ENCODE data around the gene ENG.
"Not testable (repeated sequence)": the region's sequence is repeated elsewhere in the genome, so short reads cannot be mapped to it uniquely, and the experiment has no call there.

Gene ENG
- 4.7 to 7.2 reads per million in 2 experiments for total RNA-seq

DNA sequence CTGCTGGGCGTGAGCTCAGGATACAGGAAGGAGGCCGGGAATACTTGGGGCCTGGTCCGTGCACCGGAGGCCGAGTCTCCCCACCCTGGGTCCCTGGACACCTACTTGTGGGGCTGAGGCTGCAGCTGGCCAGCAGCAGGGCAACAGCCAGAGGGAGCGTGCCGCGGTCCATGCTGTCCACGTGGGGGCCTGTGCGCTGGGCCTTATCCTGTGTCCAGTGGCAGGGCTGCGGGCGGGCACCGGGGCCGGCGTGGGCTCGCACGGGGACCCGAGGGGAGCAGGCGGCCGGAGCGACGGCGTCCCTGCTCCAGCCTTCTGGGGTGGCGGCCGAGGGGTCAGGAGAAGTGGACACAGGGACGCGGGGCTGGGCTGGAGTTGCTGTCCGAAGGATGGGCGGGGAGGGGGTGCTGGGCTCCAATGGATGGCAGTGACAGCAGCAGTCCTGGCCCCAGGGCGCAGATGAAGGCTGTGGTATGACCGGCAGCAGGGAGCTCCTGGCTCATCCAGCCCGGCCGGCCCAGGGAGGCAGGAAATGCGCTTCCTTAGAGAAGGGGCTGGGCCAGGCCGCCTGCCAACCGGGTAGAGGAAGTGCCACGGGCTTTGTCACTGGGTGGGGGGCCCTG, at the start of gene ENG:
ENG (minus strand) TSS at position 475 of the 623 bp plus-strand sequence; CDS start at position 172, 303 bp downstream.
- no peak for DNase-seq (ENCODE audit: low read depth)

- DNase-seq (ENCODE audit: low read depth): peak; percentile 48
Measured at GRCh38 chr9:127903557-127904475, 49.4 kb upstream of the ENG start.

DNA sequence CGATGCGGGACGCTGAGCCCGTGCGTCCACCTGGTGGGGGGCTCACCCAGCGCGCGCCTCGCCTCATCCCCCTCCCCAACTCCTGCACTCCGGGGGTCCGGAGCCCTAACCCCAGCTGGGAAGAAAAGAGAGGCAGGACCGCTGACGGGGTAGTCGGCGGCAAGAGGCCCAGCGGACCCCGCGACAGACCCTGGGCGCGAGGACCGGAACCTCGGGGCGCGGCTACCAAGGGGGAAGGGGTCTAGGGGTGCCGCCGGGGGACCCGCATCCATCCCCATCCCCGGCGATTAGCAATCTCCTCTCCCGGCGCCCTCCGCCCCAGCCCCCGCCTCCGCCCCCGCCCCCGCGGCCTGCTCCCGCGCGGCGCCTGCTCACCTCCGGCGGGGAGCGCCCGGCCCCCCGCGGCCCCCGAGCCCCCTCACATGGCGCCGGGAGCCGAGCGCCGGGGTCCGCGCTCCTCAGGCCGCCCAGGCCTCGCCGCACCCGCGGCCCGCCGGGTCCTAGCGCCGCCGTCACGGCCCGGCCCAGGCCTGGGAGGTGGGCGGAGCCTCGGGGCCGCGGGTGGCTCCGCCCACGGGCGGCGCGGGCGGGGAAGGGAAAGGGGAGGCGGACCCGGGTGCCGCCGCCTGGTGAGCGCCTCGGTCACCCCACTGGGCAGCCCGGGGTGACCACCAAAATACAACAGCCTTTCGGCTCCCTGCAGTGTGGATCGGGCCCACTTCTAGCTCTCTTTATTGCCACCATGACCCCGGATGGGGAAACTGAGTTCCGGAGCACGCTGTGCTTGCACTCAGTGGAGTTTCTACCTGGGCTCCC, 44.9 kb upstream of the ENG start, which contains the start of gene ST6GALNAC6:
ST6GALNAC6 (minus strand) TSS at position 476 of the 816 bp plus-strand sequence. CDS start 1,622 bp downstream, outside the sequence.
- peak; percentile 41 for DNase-seq (ENCODE audit: low read depth)

DNA sequence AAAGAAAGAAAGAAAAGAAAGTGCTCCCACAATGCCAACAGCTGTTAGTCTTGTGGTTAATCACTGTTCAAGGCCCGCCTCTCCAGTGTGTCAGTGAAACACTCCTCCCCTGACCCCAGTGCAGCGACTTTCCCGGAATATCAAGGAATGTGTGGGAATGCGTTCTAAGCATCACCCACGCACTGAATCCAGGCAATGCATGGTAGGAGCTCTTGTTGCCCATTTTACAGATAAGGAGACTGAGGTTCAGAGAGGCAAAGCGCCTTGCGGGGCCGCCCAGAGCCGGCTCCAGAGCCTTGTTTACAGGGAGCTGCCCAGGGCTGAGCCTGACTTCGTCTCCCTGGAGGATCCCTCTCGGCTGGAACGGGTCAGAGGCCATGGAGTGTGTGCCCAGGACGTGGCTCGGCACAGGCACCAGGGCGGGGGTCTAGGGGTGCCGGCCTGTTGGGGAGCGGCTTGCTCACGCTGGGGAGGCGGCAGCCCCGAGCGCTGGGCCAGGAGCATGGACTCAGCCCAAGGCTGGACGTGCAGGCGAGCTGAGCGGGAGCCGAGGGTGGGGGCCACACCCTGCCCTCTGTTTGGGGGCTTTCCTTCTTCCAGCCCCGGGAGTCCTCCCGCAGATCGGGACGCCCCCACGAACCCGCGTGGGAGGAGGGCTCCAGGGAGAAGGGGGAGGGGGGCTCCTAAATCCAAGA, 44.1 kb upstream of the ENG start:
- no peak for DNase-seq (ENCODE audit: low read depth)

DNA sequence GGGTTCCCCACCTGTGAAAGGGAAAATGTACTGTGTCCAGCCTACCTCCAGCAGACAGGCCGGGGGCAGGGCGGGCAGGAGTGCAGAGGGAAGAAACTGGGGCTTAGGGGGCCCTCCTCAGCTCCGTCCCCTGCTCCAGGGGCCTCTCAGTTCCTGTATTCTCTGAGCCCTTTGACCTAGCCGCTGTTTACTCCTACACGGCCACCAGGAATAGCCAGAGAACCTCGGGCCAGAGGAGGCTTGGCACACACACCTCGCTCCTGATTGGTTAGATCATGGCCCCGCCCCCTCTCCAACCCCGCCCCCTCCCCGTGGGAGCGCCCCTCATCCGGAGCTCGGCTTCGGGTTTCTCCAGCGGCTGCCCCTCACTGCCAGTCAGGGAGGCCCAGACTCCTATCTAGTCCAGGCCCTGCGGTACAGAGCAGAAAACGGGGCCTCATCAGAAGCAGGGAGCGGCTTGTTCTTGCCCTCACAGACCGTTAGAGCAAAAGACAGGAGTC, 42.8 kb upstream of the ENG start:
- DNase-seq (ENCODE audit: low read depth): no peak

DNA sequence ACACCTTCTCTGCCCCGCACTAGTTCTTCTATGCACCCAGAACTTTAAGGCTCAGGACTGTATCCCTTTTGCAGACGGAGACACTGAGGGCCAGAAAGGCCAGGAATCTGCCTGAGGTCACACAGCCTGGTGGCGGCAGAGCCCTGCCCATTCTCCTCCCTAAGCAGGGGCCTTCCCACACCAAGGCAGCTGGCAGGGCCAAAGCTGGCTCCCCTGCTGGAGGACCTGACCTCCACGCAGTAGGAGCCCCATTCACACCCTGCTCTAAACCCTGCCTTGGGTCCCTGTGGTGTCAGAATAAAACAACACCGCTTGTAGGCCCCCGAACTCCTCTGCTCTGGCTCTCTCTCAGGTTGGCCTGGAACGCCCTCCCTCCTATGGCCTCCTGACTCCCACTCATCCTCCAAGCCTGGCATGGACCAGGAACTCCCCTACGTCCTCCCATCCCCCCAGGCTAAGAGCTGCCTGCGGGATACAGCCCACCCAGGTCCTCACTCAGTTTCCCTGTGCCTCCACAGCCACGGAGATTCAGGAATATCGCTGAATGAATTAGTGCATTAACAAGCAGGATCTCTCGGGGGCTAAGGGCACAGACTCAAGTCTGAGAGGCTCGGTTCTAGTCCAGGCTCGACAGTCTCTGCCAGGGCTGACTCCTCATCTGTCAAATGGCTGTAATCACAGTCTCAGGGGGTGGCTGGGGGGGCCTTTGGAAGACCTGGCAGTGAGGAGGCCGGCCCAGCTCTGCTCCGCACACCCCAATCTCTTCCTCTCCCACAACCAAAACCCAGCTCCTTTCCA, 42.1 kb upstream of the ENG start:
- no peak for DNase-seq (ENCODE audit: low read depth)

DNA sequence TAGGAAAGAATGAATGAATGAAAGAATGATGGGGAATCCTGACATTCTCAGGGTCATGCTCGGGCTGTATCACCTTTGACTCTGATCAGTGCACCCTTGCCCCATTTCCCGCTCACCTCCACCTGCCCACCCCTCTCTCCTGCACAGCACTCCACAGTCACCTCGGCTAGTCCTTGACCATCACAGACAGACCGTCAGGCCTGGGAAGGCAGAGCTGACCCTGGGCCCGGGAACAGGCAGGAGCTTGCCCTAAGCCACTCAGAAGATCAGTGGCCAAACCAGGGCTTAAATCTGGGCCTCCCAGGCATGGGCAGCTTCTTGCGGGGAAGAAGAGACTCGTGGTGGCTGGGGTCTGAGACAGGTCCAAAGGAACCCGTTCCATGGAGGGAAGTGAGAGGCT, 41.4 kb upstream of the ENG start:
- DNase-seq (ENCODE audit: low read depth): no peak

GRCh38 chr9:127893392-127893791, 38.9 kb upstream of the ENG start:
- DNase-seq (ENCODE audit: low read depth): no peak

DNA sequence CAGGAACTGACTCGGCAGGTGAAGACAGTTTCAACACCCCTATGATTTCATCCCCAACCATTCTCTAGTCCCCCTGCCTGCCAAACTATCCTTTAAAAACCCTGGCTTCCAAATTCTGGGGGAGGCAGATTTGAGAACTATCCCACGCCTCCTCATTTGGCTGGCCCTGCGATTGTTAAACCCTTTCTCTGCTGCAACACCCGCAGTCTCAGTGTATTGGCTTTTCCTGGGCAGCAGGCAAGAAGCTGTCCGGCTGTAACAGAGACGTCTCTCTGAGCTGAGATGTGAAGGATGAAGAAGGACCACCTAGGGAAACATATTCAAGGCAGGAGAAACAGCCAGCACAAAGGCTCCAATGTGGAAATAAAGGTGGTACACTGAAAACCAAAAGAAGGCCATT, 38.4 kb upstream of the ENG start:
- no peak for DNase-seq (ENCODE audit: low read depth)

DNA sequence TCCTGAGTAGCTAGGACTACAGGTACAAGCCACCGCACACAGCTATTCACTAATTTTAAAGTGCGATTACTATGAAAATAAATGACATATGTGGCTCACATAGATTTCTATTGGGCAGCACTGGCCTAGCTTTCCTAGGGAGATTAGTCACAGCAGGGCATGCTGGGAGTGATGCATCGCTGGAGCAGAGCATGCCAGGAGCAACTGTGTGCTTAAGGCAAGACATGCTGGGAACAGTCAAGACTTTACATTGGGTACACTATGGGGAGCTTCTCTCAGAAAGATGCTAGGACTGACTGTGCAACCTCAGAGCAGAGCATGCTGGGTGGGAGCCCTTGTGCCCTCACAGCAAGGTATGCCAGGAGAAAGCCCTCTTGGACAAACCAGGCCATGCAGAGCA, 35.6 kb upstream of the ENG start:
- DNase-seq (ENCODE audit: low read depth): no peak

GRCh38 chr9:127887792-127888191, 33.3 kb upstream of the ENG start:
- no peak for DNase-seq (ENCODE audit: low read depth)

DNA sequence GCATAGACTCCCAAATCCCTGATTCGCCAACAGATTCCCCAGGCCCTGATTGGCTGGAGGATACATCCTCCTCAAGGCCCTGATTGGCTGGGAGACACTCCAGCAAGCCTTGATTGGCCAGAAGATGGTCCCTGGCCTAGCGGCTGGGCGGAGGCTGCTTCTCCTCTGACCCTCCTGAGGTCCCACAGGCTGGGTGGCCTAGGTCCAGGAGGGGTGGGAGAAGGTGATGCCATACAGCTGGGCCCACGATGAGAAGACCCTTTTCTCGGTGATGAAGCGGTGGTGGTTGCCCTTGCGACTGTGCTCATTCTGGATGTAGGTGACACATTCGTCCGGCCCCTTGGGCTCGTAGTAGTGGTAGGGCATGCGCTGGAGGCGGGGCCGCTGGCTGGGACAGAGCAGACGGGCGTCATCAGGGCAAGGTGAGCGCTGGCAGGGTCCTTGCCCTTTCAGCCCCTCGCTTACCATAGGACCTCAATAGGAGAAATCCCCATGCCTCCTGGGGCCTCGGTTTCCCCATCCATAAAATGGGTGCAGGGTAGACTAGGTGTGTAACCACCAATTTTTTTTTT, 32.0 kb upstream of the ENG start:
- DNase-seq (ENCODE audit: low read depth): no peak

GRCh38 chr9:127885508-127886281, 31.2 kb upstream of the ENG start:
- no peak for DNase-seq (ENCODE audit: low read depth)

DNA sequence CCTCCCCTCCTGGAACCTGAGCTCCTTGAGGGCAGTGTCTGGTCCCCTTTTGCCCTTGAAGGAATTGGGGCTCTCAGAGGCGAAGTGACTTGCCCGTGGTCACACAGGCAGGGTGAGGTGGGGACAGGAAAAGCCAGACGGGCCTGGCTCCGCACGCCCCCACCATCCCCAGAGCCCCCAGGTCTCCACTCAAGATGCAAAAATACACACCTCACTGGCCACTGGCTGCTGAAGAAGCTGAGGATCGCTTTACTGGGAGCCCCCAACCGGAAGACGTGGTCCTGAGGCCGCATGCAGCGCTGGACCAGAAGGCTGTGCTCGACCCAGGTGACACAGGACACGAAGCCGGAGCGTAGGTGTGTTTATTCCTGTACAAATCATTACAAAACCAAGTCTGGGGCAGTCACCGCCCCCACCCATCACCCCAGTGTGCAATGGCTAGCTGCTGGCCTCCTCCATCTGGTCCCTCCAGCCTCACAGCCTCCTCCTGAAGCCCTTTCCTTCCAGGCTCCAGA, 30.6 kb upstream of the ENG start:
- no peak for DNase-seq (ENCODE audit: low read depth)

- DNase-seq (ENCODE audit: low read depth): no peak
Measured at GRCh38 chr9:127884427-127884911, 30.0 kb upstream of the ENG start.

DNA sequence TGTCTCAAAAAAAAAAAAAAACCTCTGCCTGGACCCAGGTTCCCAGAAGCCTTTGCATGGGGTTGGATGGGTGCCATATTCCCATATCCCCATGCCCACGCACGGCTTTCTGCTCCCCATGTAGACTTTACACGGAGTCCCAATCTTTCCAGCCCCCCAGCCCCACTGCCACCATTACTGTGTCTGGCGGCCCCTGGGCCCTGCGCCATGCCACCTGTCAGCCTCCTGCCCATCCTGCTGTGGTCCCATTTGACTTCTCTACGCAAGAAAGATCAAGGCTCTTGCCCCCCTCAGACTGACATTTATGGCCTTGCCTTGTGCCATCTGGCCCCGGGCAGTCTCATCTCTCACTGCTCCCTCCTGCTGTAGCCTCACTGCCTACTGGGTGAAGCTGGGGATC, 29.5 kb upstream of the ENG start:
- DNase-seq (ENCODE audit: low read depth): no peak

DNA sequence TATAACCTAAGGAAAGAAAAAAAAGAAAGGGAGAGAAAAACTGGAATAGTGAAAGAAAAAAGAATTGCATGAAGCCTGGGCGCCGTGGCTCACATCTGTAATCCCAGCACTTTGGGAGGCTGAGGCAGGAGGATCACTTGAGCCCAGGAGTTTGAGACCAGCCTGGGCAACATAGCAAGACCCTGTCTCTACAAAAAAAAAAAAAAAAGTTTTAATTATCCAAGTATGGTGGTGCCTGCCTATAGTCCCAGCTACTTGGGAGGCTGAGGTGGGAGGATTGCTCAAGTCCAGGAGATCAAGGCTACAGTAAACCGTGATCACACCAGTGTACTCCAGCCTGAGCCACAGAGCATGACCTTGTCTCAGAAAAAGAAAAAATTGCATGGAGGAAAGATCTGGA, 27.3 kb upstream of the ENG start:
- DNase-seq (ENCODE audit: low read depth): not testable (repeated sequence)

GRCh38 chr9:127880143-127880542, 25.7 kb upstream of the ENG start:
- DNase-seq (ENCODE audit: low read depth): no peak
